ENCODE measurements around the gene ADH5.
A peak's percentile ranks its signal among the peaks of the same experiment; 100 is the strongest.

The ADH5 gene

DNA sequence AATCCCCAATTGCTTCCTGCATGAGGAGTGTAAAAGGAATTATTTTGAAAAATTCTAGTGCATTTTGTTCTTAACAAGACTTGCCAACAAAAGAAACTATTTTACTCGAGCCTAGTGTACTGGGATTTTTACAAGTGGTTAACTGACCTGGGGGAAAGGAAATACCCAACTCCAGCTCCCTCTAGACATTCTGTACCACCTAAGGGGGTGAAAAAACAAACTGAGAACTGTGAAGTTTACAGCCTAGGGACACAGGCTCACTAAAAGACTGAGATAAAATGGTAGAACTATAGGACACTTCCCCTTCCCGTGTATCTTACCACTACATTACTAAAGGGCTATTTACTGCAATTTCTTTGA is 2.6 kb upstream of the ADH5 start:
- no peaks in the 10 kb centered on the region for H3K4me1 ChIP-seq (ENCODE audit: control insufficient read depth, insufficient read depth, low read length)
- H3K9me3 ChIP-seq (ENCODE audit: control insufficient read depth, insufficient read depth, low read depth, low read length), result no peaks in the 10 kb centered on the region
- no peak overlapping the region for H3K4me3 ChIP-seq (ENCODE audit: low read depth, low read length)
- ChIA-PET CTCF (interaction anchor here (0.6 to 0.7 kb wide), 2 partner anchors 36 to 946 kb away, joined by 3 to 5 read pairs; no protein-coding TSS in a partner anchor), POLR2A (no interaction called here)
- H3K36me3 ChIP-seq (ENCODE audit: control insufficient read depth in 2 of 2, insufficient read depth in 1 of 2, low read length in 2 of 2), result no peaks in the 10 kb centered on the region
- H3K27ac ChIP-seq (ENCODE audit: extremely low read depth, low read depth, low read length), result no peak overlapping the region
- TF ChIP-seq GLIS1 (tag by site-specific recombination; IDR thresholded peaks at IDR 0.05) (0 out of 2 replicates have a peak, but pooled peaks have one; percentile 22), ZNF362 (tag by site-specific recombination; IDR thresholded peaks at IDR 0.05) (no peak)

GRCh38 chr4:99090481-99091215 is 2.1 kb upstream of the ADH5 start:
- Histone ChIP-seq H3K36me3 (ENCODE audit: control insufficient read depth in 2 of 2, insufficient read depth in 1 of 2, low read length in 2 of 2) (peaks cover 0 to 1% of the 10 kb centered on the region in 2 experiments; a peak in 1 of 3 replicates), H3K27ac (ENCODE audit: extremely low read depth, low read depth, low read length) (no peak overlapping the region), H3K4me1 (ENCODE audit: control insufficient read depth, insufficient read depth, low read length) (no peaks in the 10 kb centered on the region), H3K4me3 (ENCODE audit: low read depth, low read length) (no peak overlapping the region), H3K9me3 (ENCODE audit: control insufficient read depth, insufficient read depth, low read depth, low read length) (no peaks in the 10 kb centered on the region)
- ChIA-PET CTCF (interaction anchor here (0.6 to 0.7 kb wide), 2 partner anchors 37 to 947 kb away, joined by 3 to 5 read pairs; no protein-coding TSS in a partner anchor), POLR2A (no interaction called here)
- TF ChIP-seq ZFP37 (tag by site-specific recombination; IDR thresholded peaks at IDR 0.05) (no peak), ZNF610 (tag by site-specific recombination; IDR thresholded peaks at IDR 0.05; ENCODE audit: borderline replicate concordance) (no peak), ZNF354C (tag by site-specific recombination; IDR thresholded peaks at IDR 0.05; ENCODE audit: borderline replicate concordance, low read depth) (no peak), GLIS2 (tag by site-specific recombination; IDR thresholded peaks at IDR 0.05) (no peak), ZNF473 (tag by site-specific recombination; IDR thresholded peaks at IDR 0.05) (no peak), ZNF501 (tag by site-specific recombination; IDR thresholded peaks at IDR 0.05) (no peak), ZBTB10 (tag by site-specific recombination; IDR thresholded peaks at IDR 0.05) (no peak), ZNF670 (tag by site-specific recombination; IDR thresholded peaks at IDR 0.05; ENCODE audit: low read depth) (no peak), ZNF138 (tag by site-specific recombination; IDR thresholded peaks at IDR 0.05; ENCODE audit: borderline replicate concordance) (no peak)
- TF ChIP-seq, protein P1, sequence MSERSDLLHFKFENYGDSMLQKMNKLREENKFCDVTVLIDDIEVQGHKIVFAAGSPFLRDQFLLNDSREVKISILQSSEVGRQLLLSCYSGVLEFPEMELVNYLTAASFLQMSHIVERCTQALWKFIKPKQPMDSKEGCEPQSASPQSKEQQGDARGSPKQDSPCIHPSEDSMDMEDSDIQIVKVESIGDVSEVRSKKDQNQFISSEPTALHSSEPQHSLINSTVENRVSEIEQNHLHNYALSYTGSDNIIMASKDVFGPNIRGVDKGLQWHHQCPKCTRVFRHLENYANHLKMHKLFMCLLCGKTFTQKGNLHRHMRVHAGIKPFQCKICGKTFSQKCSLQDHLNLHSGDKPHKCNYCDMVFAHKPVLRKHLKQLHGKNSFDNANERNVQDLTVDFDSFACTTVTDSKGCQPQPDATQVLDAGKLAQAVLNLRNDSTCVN (tag by site-specific recombination; optimal IDR thresholded peaks at IDR 0.05), result no peak

GRCh38 chr4:99088023-99088449 is 552 bp downstream of the ADH5 start:
- CTCF ChIA-PET, result interaction anchor here (0.7 to 1.0 kb wide), 2 partner anchors 32 to 68 kb away, joined by 3 read pairs; no protein-coding TSS in a partner anchor
- POLR2A ChIA-PET, result interaction anchor here (0.7 to 2.0 kb wide), 5 partner anchors 13 to 159 kb away, joined by 3 to 17 read pairs (median 3); partner anchors contain the start of gene METAP1

More at GRCh38 chr4:99088023-99088449, 552 bp downstream of the ADH5 start:
- H3K4me3 ChIP-seq (ENCODE audit: low read depth, low read length), result peak overlapping the region; percentile 87
- TF ChIP-seq, protein P2, sequence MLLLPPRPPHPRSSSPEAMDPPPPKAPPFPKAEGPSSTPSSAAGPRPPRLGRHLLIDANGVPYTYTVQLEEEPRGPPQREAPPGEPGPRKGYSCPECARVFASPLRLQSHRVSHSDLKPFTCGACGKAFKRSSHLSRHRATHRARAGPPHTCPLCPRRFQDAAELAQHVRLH (tag by site-specific recombination; IDR thresholded peaks at IDR 0.05), result no peak
- TF ChIP-seq ZNF335 (tag by site-specific recombination; conservative IDR thresholded peaks at IDR 0.05) (peak; percentile 23; the same call in 1 of the 2 replicates), ZNF341 (tag by site-specific recombination; IDR thresholded peaks at IDR 0.05; ENCODE audit: low read depth) (no peak), ZBTB48 (tag by site-specific recombination; IDR thresholded peaks at IDR 0.05) (no peak), PBX3 (CRISPR knock-in tag; IDR thresholded peaks at IDR 0.05) (no peak), SCRT1 (tag by site-specific recombination; IDR thresholded peaks at IDR 0.05; ENCODE audit: borderline replicate concordance) (no peak)
- H3K4me1 ChIP-seq (ENCODE audit: control insufficient read depth, insufficient read depth, low read length), result no peaks in the 10 kb centered on the region
- no peak overlapping the region for H3K27ac ChIP-seq (ENCODE audit: extremely low read depth, low read depth, low read length)
- no peaks in the 10 kb centered on the region for H3K9me3 ChIP-seq (ENCODE audit: control insufficient read depth, insufficient read depth, low read depth, low read length)
- H3K36me3 ChIP-seq (ENCODE audit: control insufficient read depth in 2 of 2, insufficient read depth in 1 of 2, low read length in 2 of 2), result peaks cover 4 to 27% of the 10 kb centered on the region in 2 experiments; a peak in 2 of 3 replicates
